ENCODE results near the gene ATP6V1F. TPM values are rescaled to one million over a fixed set of nuclear protein-coding genes. Genes with fewer than 3 reads are reported as not detected.
A peak's percentile ranks its signal among the peaks of the same experiment; 100 is the strongest.

ATP6V1F gene
- total RNA-seq, 1 donor from 2014 or later = 162 TPM

DNA sequence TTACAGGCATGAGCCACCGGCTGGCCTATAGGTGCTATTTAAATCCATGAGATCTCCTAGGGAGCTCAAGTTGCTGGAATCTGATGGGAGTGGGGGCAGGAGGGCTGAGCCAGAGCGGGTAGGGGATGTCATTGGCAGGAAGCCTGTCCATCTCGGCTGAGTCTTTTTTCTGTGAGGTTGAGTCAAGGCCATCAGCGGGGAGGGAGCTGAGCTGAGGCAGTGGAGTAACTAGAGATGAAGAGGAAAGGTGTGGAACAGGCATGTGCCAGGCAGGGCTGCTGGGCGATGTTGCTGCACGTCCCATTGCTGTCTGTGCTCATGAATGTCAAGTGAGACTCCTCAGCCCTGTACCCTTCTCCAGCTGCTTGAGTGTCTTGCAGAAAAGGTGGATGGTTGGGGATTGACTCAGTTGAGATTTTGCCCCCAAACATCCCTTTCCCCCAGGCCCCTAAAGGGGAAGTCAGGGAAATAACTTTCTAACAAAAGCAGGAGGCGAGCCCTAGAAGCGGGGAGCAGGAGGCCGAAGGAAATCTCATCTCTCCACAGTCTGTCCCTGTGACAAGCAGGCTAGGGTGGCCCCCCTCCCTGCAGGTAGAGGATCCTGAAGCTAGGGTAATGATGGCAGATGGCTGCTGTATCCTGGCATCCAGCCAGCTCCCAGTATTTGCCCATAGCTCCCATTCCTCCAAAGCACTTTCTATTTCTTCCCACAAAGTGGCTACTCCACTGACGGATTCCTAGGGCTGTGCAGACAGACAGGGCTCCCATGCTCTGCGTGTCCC, 5.4 kb downstream of the ATP6V1F start:
- H3K36me3 Mint-ChIP-seq (ENCODE audit: unreplicated experiment) = peaks cover 22% of the 10 kb centered on the region
- H3K9me3 Mint-ChIP-seq (ENCODE audit: unreplicated experiment) = no peaks in the 10 kb centered on the region
- TF ChIP-seq, protein P1, sequence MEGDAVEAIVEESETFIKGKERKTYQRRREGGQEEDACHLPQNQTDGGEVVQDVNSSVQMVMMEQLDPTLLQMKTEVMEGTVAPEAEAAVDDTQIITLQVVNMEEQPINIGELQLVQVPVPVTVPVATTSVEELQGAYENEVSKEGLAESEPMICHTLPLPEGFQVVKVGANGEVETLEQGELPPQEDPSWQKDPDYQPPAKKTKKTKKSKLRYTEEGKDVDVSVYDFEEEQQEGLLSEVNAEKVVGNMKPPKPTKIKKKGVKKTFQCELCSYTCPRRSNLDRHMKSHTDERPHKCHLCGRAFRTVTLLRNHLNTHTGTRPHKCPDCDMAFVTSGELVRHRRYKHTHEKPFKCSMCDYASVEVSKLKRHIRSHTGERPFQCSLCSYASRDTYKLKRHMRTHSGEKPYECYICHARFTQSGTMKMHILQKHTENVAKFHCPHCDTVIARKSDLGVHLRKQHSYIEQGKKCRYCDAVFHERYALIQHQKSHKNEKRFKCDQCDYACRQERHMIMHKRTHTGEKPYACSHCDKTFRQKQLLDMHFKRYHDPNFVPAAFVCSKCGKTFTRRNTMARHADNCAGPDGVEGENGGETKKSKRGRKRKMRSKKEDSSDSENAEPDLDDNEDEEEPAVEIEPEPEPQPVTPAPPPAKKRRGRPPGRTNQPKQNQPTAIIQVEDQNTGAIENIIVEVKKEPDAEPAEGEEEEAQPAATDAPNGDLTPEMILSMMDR (IDR thresholded peaks at IDR 0.05) = no peak
- peaks cover 5% of the 10 kb centered on the region for H3K27me3 Mint-ChIP-seq (ENCODE audit: unreplicated experiment)
- no peak overlapping the region for H3K27ac Mint-ChIP-seq (ENCODE audit: unreplicated experiment)
- peaks cover 25% of the 10 kb centered on the region for H3K4me1 Mint-ChIP-seq (ENCODE audit: unreplicated experiment)
- H3K4me3 Mint-ChIP-seq (ENCODE audit: unreplicated experiment) = no peak overlapping the region
- DNase-seq (ENCODE audit: extremely low spot score, unreplicated experiment) = no peak

DNA sequence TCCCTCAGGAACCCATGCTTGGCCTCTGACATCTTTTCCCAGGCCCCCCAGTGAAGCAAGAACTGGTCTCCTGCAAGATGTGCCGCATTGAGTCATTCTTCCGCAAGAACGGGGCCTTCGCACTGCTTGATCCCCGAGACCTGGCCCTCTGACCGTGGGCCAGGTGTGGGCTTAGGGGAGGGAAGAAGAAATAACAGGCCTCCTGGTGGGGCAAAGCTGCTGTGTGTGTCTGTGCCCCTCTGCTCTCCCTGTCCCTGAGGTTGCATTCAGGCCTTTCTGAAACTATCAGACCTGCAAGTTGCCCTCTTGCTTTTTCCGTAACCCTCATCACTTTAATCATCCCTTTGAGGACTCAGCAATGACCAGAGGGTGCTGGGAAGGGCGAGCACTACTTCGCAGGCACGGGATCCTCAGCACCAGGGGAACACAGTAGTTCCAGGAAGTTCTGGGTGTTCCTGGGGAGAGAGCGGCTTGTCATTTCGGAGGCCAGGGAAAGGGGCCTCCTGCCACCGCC, 6.0 kb downstream of the ATP6V1F start:
- TF ChIP-seq, protein P1 (IDR thresholded peaks at IDR 0.05) = no peak
- Mint-ChIP-seq H3K4me3 (ENCODE audit: unreplicated experiment) (peak overlapping the region; percentile 22), H3K36me3 (ENCODE audit: unreplicated experiment) (peaks cover 22% of the 10 kb centered on the region), H3K27me3 (ENCODE audit: unreplicated experiment) (peaks cover 5% of the 10 kb centered on the region), H3K9me3 (ENCODE audit: unreplicated experiment) (no peaks in the 10 kb centered on the region), H3K4me1 (ENCODE audit: unreplicated experiment) (peaks cover 22% of the 10 kb centered on the region), H3K27ac (ENCODE audit: unreplicated experiment) (no peak overlapping the region)
- DNase-seq (ENCODE audit: extremely low spot score, unreplicated experiment) = no peak

DNA sequence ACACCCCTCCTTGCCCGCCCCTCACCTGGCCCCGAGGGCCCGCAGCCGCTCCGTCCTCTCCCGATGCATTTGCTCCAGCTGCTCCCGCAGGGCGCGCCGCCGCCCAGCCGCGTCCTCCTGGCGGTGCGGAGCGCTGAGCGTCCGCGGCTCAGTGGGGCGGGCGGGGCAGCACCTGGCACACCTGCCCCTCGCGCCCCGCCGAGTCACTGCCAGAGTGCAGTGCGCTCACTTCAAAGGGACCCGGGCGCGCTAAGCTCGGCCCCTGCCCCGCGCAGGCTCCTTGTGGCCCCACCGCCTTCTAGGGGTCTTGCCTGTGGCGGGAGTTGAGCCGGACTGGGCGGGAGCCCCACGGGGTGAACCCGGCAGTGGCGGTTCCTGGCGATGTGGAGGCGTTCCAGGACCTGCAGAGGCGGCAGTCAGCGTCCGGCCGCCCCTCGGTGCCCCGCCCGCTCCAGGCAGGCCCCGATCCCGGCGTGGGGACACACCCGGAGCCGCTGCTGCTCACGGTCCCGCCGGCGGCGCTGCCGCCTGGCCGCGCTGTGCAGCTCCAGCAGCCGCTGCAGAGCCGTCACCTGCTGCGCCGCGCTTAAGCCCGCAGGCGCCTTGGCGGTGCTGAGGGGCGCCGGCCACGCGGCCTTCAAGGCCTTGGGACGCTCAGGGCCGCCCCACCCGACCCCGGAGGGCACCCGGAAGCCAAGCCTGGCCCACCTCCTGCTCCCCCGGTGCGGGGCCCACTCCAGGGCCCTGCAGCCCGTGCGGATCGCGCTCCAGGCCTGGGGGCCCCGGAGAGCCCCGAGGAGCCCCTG, 6.7 kb downstream of the ATP6V1F start:
- peaks cover 5% of the 10 kb centered on the region for H3K27me3 Mint-ChIP-seq (ENCODE audit: unreplicated experiment)

DNA sequence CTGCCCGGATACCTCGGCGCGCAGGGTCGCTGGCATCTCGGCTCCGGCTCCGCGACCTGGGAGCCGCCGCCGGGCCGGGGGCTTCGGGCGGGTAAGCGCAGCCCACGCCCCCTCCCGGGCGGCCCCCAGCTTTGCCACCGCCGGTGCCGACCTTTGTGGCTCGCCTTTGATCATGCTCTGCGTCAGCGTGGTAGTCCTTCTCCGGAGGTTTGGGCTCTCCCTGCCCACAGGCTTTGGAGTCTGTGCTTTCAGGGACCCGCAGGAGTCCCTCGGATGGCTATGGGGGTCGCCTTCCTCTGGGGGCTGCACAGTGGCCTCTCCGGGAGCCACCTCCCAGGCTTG, 7.3 kb downstream of the ATP6V1F start:
- Mint-ChIP-seq H3K4me1 (ENCODE audit: unreplicated experiment) (peaks cover 14% of the 10 kb centered on the region), H3K27me3 (ENCODE audit: unreplicated experiment) (peaks cover 5% of the 10 kb centered on the region), H3K27ac (ENCODE audit: unreplicated experiment) (no peak overlapping the region), H3K9me3 (ENCODE audit: unreplicated experiment) (no peaks in the 10 kb centered on the region), H3K36me3 (ENCODE audit: unreplicated experiment) (peaks cover 18% of the 10 kb centered on the region), H3K4me3 (ENCODE audit: unreplicated experiment) (peak overlapping the region; percentile 60)
- DNase-seq (ENCODE audit: extremely low spot score, unreplicated experiment) = no peak
- TF ChIP-seq, protein P1 (IDR thresholded peaks at IDR 0.05) = no peak

More for the DNA sequence above, 6.7 kb downstream of the ATP6V1F start:
- Mint-ChIP-seq H3K9me3 (ENCODE audit: unreplicated experiment) (no peaks in the 10 kb centered on the region), H3K36me3 (ENCODE audit: unreplicated experiment) (peaks cover 22% of the 10 kb centered on the region), H3K27ac (ENCODE audit: unreplicated experiment) (no peak overlapping the region), H3K4me1 (ENCODE audit: unreplicated experiment) (peaks cover 18% of the 10 kb centered on the region), H3K4me3 (ENCODE audit: unreplicated experiment) (peak overlapping the region; percentile 54)
- TF ChIP-seq, protein P1 (IDR thresholded peaks at IDR 0.05) = peak; percentile 18
- no peak for DNase-seq (ENCODE audit: extremely low spot score, unreplicated experiment)

DNA sequence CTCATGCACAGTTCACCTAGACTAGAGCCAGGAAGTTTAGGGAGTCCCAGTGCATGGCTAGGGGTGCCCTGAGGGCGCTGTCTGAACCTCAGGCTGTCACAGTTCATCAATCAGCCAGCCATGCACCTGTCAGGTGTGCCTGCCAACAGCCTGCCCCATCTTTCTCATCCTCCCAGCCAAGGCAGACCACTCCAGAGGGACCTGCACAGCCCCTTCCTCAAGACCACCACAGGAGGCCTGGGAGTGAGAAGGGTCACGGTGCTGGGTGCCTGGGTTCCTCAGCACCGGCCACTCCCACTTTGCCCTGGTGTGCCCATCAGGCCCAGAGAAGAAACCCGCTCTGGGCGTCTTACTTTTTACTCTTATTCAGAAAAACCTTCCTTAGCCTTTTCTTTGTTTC, 8.4 kb downstream of the ATP6V1F start:
- H3K9me3 Mint-ChIP-seq (ENCODE audit: unreplicated experiment) = no peaks in the 10 kb centered on the region
- DNase-seq (ENCODE audit: extremely low spot score, unreplicated experiment) = no peak
- H3K36me3 Mint-ChIP-seq (ENCODE audit: unreplicated experiment) = peaks cover 9% of the 10 kb centered on the region
- H3K4me3 Mint-ChIP-seq (ENCODE audit: unreplicated experiment) = peak overlapping the region; percentile 51
- peaks cover 12% of the 10 kb centered on the region for H3K4me1 Mint-ChIP-seq (ENCODE audit: unreplicated experiment)
- TF ChIP-seq, protein P1 (IDR thresholded peaks at IDR 0.05) = no peak
- peaks cover 5% of the 10 kb centered on the region for H3K27me3 Mint-ChIP-seq (ENCODE audit: unreplicated experiment)
- H3K27ac Mint-ChIP-seq (ENCODE audit: unreplicated experiment) = no peak overlapping the region
